ENCODE data around the gene AKT3. TPM values are rescaled to one million over a fixed set of nuclear protein-coding genes. Genes with fewer than 3 reads are reported as not detected.

Gene AKT3
- total and polyA plus RNA-seq, 2 experiments from 2014 or later = 3.5 to 13.0 TPM

GRCh38 chr1:243748706-243749283, 101.2 kb downstream of the AKT3 start:
- Histone ChIP-seq H3K4me2 (no peak overlapping the region), H2AFZ (no peak overlapping the region), H3K79me2 (no peaks in the 10 kb centered on the region), H4K20me1 (ENCODE audit: insufficient read depth, poor library complexity, severe bottlenecking) (no peaks in the 10 kb centered on the region), H3K27me3 (no peaks in the 10 kb centered on the region), H3K9me3 (ENCODE audit: low read depth) (no peaks in the 10 kb centered on the region), H3K36me3 (replicated peaks; ENCODE audit: insufficient read depth, low read depth) (no peaks in the 10 kb centered on the region), H3K9me2 (replicated peaks; ENCODE audit: insufficient read depth) (no peaks in the 10 kb centered on the region), H3K27ac (no peak overlapping the region), H3K4me3 (no peak overlapping the region), H3K4me1 (ENCODE audit: insufficient read depth) (no peaks in the 10 kb centered on the region)
- TF ChIP-seq CTCF (IDR thresholded peaks at IDR 0.05; ENCODE audit: poor library complexity) = peak; percentile 75
- TF ChIP-seq EZH2phosphoT487 (IDR thresholded peaks at IDR 0.05; ENCODE audit: low read depth, severe bottlenecking, unreplicated experiment) = no peak
- no peak for TF ChIP-seq EZH2 (IDR thresholded peaks at IDR 0.05; ENCODE audit: borderline replicate concordance)
- peak; percentile 80 for DNase-seq (ENCODE audit: low spot score)
- 31% methylated on average over 3 of the region's 3 CpGs for WGBS (ENCODE audit: low lambda C conversion rate, missing lambda C conversion rate)

- Histone ChIP-seq H4K20me1 (ENCODE audit: insufficient read depth, poor library complexity, severe bottlenecking) (no peaks in the 10 kb centered on the region), H2AFZ (no peak overlapping the region), H3K4me1 (ENCODE audit: insufficient read depth) (no peaks in the 10 kb centered on the region), H3K4me2 (no peak overlapping the region), H3K9me3 (ENCODE audit: low read depth) (no peaks in the 10 kb centered on the region), H3K36me3 (replicated peaks; ENCODE audit: insufficient read depth, low read depth) (no peaks in the 10 kb centered on the region), H3K4me3 (no peak overlapping the region), H3K27me3 (no peaks in the 10 kb centered on the region), H3K27ac (no peak overlapping the region), H3K9me2 (replicated peaks; ENCODE audit: insufficient read depth) (no peaks in the 10 kb centered on the region), H3K79me2 (no peaks in the 10 kb centered on the region)
- DNase-seq (ENCODE audit: low spot score) = no peak
- TF ChIP-seq EZH2 (IDR thresholded peaks at IDR 0.05; ENCODE audit: borderline replicate concordance) (no peak), CTCF (IDR thresholded peaks at IDR 0.05; ENCODE audit: poor library complexity) (no peak), EZH2phosphoT487 (IDR thresholded peaks at IDR 0.05; ENCODE audit: low read depth, severe bottlenecking, unreplicated experiment) (no peak)
These were observed 101.8 kb downstream of the AKT3 start for GRCh38 chr1:243748227-243748626.

- TF ChIP-seq EZH2 (IDR thresholded peaks at IDR 0.05; ENCODE audit: borderline replicate concordance) = no peak
- no peak for TF ChIP-seq EZH2phosphoT487 (IDR thresholded peaks at IDR 0.05; ENCODE audit: low read depth, severe bottlenecking, unreplicated experiment)
- TF ChIP-seq CTCF (IDR thresholded peaks at IDR 0.05; ENCODE audit: poor library complexity) = no peak
- no peak overlapping the region for H2AFZ ChIP-seq
- H3K27ac ChIP-seq = no peak overlapping the region
- H3K79me2 ChIP-seq = no peaks in the 10 kb centered on the region
- no peak overlapping the region for H3K4me3 ChIP-seq
- H3K36me3 ChIP-seq (replicated peaks; ENCODE audit: insufficient read depth, low read depth) = no peaks in the 10 kb centered on the region
- H3K27me3 ChIP-seq = no peaks in the 10 kb centered on the region
- no peak for DNase-seq (ENCODE audit: low spot score)
- no peak overlapping the region for H3K4me2 ChIP-seq
- H3K4me1 ChIP-seq (ENCODE audit: insufficient read depth) = no peaks in the 10 kb centered on the region
- H3K9me2 ChIP-seq (replicated peaks; ENCODE audit: insufficient read depth) = no peaks in the 10 kb centered on the region
- no peaks in the 10 kb centered on the region for H3K9me3 ChIP-seq (ENCODE audit: low read depth)
- H4K20me1 ChIP-seq (ENCODE audit: insufficient read depth, poor library complexity, severe bottlenecking) = no peaks in the 10 kb centered on the region
These were observed 103.3 kb downstream of the AKT3 start for GRCh38 chr1:243746751-243747150.

- no peak overlapping the region for H3K4me2 ChIP-seq
- no peaks in the 10 kb centered on the region for H3K9me2 ChIP-seq (replicated peaks; ENCODE audit: insufficient read depth)
- H3K79me2 ChIP-seq = no peaks in the 10 kb centered on the region
- H3K4me1 ChIP-seq (ENCODE audit: insufficient read depth) = no peaks in the 10 kb centered on the region
- no peak overlapping the region for H3K27ac ChIP-seq
- no peaks in the 10 kb centered on the region for H3K36me3 ChIP-seq (replicated peaks; ENCODE audit: insufficient read depth, low read depth)
- H3K9me3 ChIP-seq (ENCODE audit: low read depth) = no peaks in the 10 kb centered on the region
- TF ChIP-seq CTCF (IDR thresholded peaks at IDR 0.05; ENCODE audit: poor library complexity) (no peak), EZH2phosphoT487 (IDR thresholded peaks at IDR 0.05; ENCODE audit: low read depth, severe bottlenecking, unreplicated experiment) (no peak), EZH2 (IDR thresholded peaks at IDR 0.05; ENCODE audit: borderline replicate concordance) (no peak)
- H3K27me3 ChIP-seq = no peaks in the 10 kb centered on the region
- H2AFZ ChIP-seq = no peak overlapping the region
- DNase-seq (ENCODE audit: low spot score) = no peak
- WGBS (ENCODE audit: low lambda C conversion rate, missing lambda C conversion rate) = 91% methylated on average over 4 of the region's 4 CpGs
- H4K20me1 ChIP-seq (ENCODE audit: insufficient read depth, poor library complexity, severe bottlenecking) = no peaks in the 10 kb centered on the region
- no peak overlapping the region for H3K4me3 ChIP-seq
These were observed 104.7 kb downstream of the AKT3 start for GRCh38 chr1:243745356-243745755.
